DMS79 (cell line): ENCODE measurements around the gene PIGW.

ENCODE experiments used
- DNase-seq: peaks from one replicate; lab custom pipeline; 2025; lab: John Stamatoyannopoulos, UW

Gene PIGW

DNA sequence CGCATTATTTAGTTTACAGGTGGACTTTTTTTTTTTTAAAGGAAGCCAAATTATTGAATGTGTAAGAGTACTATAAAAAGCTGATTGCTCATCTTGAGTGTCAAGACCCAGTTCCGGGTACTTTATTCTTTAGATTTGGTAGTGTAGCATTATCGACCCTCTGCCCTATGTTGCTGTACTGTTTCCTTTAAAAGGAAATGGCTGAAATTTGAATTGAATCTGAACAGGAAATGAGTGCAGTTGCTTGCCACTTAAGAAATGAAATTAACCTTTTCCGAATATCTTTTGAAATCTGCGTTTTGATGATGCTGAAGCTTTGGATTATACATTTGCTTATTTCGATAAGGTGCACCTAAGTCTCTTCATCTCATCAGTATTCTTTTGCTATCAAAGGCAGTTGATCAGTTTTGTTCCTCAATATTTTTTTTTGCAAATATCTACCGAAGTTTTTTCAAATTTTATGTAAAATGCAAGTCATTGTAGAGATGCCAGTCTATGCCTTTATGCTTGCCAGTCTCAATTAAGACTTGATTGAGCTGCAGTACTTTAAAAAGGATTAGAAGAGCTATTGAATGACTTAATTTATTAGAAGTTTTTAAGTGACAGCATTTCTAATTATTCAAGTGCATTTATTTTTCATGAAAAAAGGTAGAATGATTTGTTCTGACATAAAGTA is 11.8 kb downstream of the PIGW start:
- DNase-seq: no peak

DNA sequence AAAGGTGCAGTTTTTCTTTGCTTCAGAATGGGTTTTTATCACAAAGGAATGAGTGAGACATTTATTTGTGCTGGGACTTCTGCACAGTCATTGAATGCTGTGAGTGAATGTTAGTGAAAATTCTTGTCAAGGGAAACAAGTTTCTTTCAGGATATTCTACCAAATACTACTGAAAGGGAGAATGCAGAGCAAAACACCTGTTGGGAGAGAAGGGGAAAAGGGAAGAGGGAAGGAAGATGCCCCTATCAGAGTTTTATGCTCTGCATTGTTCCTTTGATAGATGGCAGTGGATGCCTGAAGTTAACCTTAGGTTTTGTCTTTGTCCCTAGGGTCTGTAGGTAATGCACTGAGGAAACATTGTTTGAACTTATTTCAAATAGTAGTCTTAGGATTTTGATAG is 13.0 kb downstream of the PIGW start:
- no peak for DNase-seq

GRCh38 chr17:36550491-36551417 is 16.0 kb downstream of the PIGW start:
- peak; percentile 39 for DNase-seq

GRCh38 chr17:36553459-36553858 is 18.7 kb downstream of the PIGW start:
- DNase-seq: no peak

DNA sequence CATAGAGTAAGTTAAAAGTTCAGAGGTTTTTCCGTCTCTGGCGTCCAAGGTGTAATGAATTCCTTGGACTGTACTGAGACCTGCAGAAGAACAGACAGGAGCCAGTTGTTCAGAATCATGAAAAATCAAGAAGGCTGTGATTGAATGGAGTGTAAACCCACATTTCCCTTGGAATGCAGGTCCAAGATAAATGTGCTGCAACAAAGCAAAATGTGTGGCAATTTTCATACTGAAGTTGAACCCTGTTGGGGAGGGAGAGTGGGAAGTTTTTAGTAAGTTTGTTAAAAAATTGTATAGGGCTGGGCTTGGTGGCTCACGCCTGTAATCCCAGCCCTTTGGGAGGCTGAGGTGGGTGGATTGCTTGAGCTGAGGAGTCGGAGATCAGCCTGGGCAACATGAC is 31.3 kb downstream of the PIGW start:
- no peak for DNase-seq

- no peak for DNase-seq
These were observed 40.2 kb downstream of the PIGW start for GRCh38 chr17:36575028-36575427.

DNA sequence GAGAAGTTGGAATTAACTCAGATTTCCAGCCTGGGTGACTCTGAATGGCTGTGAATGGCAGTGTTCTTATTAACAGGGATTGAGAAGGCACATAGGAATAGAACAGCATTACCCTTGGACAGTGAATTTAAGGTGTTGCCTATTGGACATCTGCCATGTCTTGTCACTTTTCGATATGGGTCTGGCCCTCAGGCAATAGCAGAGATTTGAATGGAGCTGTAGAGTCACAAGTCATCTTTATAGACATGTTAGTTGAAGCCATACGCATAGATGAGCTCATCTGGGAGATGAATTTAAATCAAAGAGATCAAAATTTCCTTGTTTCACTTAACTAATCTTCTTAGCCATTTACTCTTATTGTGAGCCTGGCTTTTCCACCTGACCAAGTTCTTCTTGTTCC is 42.0 kb downstream of the PIGW start:
- no peak for DNase-seq

- DNase-seq: no peak
These were observed 43.9 kb downstream of the PIGW start for GRCh38 chr17:36578671-36579070.

DNA sequence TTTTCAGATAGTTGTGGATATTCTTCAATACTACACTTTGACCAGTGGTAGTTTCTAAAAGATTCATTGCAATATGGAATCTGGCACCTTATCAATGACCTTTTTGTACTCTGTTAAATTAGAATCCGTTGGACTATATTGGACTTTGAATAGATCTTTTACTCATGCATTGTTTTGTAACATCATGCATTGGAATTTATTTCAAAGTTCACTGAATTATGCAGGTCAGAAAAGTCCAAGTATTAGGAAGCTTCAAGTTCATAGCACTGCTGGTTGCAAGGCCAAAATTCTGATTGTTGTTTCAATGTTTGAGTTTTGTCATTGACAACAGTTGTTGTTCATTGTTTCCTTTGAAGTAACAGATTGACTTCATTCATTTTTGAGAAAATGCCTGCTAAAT is 49.0 kb downstream of the PIGW start:
- DNase-seq: no peak

GRCh38 chr17:36586138-36586537 is 51.4 kb downstream of the PIGW start:
- no peak for DNase-seq
